ENCODE data around the gene PARS2.

The PARS2 gene

DNA sequence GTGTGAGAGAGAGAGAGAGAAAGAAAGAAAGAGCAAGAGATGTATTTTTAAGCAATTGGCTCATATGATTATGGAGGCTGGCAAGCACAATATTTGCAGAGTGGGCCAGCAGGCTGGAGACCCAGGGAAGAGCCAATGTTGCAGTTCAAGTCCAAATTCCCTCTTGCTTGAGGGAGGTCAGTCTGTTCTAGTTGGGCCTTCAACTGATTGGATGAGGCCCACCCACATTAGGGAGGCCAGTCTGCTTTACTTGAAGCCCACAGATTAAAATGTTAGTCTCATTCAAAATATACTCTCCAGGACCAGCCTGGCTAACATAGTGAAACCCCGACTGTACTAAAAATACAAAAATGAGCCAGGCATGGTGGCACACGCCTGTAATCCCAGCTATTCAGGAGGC, 8.6 kb upstream of the PARS2 start:
- H3K27me3 ChIP-seq (ENCODE audit: control insufficient read depth, insufficient read depth, low read length, poor library complexity, severe bottlenecking) = no peaks in the 10 kb centered on the region
- H3K36me3 ChIP-seq (ENCODE audit: control insufficient read depth, insufficient read depth, low read length) = no peaks in the 10 kb centered on the region
- H3K27ac ChIP-seq (ENCODE audit: insufficient read depth, low read depth, low read length, poor library complexity, severe bottlenecking) = no peak overlapping the region
- WGBS, 2 experiments = 84 to 94% methylated on average over 2 of the region's 2 CpGs
- no peaks in the 10 kb centered on the region for H3K4me1 ChIP-seq (ENCODE audit: control insufficient read depth, insufficient read depth, low read length)
- no peak overlapping the region for H3K4me3 ChIP-seq (ENCODE audit: insufficient read depth, low read depth, low read length)
- H3K9me3 ChIP-seq (ENCODE audit: control insufficient read depth, low read length) = no peaks in the 10 kb centered on the region

DNA sequence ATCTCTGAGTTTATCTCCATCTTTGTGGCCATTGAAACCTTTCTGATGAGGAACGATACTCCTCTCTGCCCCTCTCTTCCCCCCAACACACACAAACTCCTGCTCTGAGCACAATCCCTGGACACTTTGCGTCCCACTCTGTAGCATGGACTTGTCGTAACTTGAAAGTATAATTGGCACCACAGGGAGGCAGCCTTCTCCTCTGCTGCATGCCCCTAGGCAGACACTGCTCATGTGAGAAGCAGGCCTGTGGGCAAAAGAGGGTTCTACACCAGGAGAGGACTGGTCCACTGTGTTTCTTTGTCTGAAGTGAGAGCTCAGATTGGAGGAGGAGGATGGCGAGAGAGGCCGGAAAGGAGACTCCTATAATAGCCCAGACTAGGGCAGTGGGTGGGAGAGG, 3.8 kb upstream of the PARS2 start:
- Histone ChIP-seq H3K27me3 (ENCODE audit: control insufficient read depth, insufficient read depth, low read length, poor library complexity, severe bottlenecking) (no peaks in the 10 kb centered on the region), H3K9me3 (ENCODE audit: control insufficient read depth, low read length) (no peaks in the 10 kb centered on the region), H3K36me3 (ENCODE audit: control insufficient read depth, insufficient read depth, low read length) (no peaks in the 10 kb centered on the region), H3K4me3 (ENCODE audit: insufficient read depth, low read depth, low read length) (no peak overlapping the region), H3K27ac (ENCODE audit: insufficient read depth, low read depth, low read length, poor library complexity, severe bottlenecking) (no peak overlapping the region), H3K4me1 (ENCODE audit: control insufficient read depth, insufficient read depth, low read length) (peaks cover 3% of the 10 kb centered on the region)
- WGBS, 2 experiments = 86 to 89% methylated on average over 5 of the region's 5 CpGs

DNA sequence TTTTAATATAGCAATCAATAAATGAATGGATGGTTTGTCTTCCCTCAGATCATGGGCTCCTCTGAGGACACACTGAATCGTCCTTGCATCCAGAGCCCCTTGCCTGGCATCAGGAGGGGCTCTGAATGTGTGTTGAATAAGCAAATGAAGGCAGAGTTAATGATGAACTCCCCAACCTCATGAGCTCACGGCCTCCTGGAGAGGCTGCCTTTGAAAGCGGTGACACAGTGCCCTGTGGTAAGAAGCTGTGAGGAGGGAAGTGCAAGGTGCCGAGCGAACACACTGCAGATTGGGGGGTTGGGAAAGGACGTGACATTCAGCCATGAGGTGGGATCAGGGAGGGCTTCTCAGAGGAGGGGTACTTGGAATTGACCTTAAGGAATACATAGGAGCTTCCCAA, 3.2 kb upstream of the PARS2 start:
- Histone ChIP-seq H3K27me3 (ENCODE audit: control insufficient read depth, insufficient read depth, low read length, poor library complexity, severe bottlenecking) (no peaks in the 10 kb centered on the region), H3K4me1 (ENCODE audit: control insufficient read depth, insufficient read depth, low read length) (peaks cover 3% of the 10 kb centered on the region), H3K27ac (ENCODE audit: insufficient read depth, low read depth, low read length, poor library complexity, severe bottlenecking) (no peak overlapping the region), H3K36me3 (ENCODE audit: control insufficient read depth, insufficient read depth, low read length) (no peaks in the 10 kb centered on the region), H3K4me3 (ENCODE audit: insufficient read depth, low read depth, low read length) (no peak overlapping the region), H3K9me3 (ENCODE audit: control insufficient read depth, low read length) (no peaks in the 10 kb centered on the region)
- 63 to 72% methylated on average over 6 of the region's 6 CpGs for WGBS, 2 experiments

DNA sequence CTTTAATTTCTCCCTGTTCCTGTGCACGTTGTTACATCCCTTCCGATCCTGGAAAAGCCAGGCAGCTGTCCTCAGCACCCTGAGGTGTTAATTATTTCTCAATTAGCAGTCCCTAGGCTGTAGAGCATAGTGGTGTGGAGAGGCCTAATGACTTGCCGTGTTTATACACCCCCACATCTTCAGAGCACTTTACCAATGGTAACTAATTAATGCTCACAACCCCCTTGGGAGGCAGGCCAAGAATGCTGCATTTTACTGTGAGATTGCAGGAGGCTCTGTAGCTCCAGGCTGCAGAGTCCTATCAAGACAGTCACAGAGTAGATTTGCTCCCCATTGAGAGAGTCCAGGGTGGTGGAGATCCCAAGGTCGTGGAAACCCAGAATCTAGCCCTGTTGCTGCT, 2.4 kb upstream of the PARS2 start:
- no peaks in the 10 kb centered on the region for H3K9me3 ChIP-seq (ENCODE audit: control insufficient read depth, low read length)
- 68 to 77% methylated on average over 4 of the region's 4 CpGs for WGBS, 2 experiments
- H3K27ac ChIP-seq (ENCODE audit: insufficient read depth, low read depth, low read length, poor library complexity, severe bottlenecking) = no peak overlapping the region
- no peaks in the 10 kb centered on the region for H3K36me3 ChIP-seq (ENCODE audit: control insufficient read depth, insufficient read depth, low read length)
- H3K4me1 ChIP-seq (ENCODE audit: control insufficient read depth, insufficient read depth, low read length) = peaks cover 3% of the 10 kb centered on the region
- no peaks in the 10 kb centered on the region for H3K27me3 ChIP-seq (ENCODE audit: control insufficient read depth, insufficient read depth, low read length, poor library complexity, severe bottlenecking)
- no peak overlapping the region for H3K4me3 ChIP-seq (ENCODE audit: insufficient read depth, low read depth, low read length)

DNA sequence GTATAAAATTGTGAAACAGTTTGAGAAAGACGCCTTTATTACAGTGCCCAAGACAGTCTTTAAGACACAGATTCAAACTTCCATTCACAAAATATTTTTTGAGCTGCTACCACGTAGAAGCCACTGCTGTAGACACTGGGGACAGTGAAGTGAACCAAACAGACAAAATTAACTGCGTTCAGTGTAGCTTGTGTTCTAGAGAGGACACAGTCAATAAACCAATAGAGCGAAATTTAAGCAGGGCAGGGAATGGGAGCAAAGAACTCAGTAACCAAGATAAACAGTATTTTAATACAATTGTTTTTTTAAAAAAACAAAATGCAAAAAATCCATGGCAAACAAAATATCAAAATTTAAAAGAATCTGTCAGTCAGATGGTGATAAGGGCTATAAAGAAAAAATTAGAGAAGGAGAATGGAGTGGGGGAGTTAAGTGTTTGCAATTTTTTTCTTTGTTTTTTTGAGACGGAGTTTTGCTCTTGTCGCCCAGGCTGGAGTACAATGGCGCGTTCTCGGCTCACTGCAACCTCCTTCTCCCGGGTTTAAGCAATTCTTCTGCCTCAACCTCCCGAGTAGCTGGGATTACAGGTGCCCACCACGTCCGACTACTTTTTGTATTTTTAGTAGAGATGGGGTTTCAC, 719 bp upstream of the PARS2 start:
- Histone ChIP-seq H3K4me3 (ENCODE audit: insufficient read depth, low read depth, low read length) (peak overlapping the region; percentile 26), H3K4me1 (ENCODE audit: control insufficient read depth, insufficient read depth, low read length) (peaks cover 3% of the 10 kb centered on the region), H3K27me3 (ENCODE audit: control insufficient read depth, insufficient read depth, low read length, poor library complexity, severe bottlenecking) (no peaks in the 10 kb centered on the region), H3K9me3 (ENCODE audit: control insufficient read depth, low read length) (no peaks in the 10 kb centered on the region), H3K36me3 (ENCODE audit: control insufficient read depth, insufficient read depth, low read length) (no peaks in the 10 kb centered on the region), H3K27ac (ENCODE audit: insufficient read depth, low read depth, low read length, poor library complexity, severe bottlenecking) (no peak overlapping the region)
- 69 to 71% methylated on average over 13 of the region's 13 CpGs for WGBS, 2 experiments

DNA sequence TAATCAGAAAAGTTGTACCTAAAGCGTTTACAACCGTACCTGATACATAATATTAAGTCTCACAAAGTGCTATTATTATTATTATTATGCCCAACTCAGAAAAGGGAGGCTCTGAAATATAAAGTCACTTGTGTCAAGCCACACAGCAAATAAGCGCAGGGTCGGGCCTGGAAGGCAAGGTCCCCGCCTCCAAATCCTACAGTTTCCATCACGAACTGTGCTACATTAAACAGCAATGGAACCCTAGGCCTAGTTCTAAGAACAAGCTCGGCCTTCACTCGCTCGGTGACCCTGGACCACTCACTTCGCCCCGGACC, 549 bp downstream of the PARS2 start:
- H3K36me3 ChIP-seq (ENCODE audit: control insufficient read depth, insufficient read depth, low read length) = no peaks in the 10 kb centered on the region
- peak overlapping the region; percentile 30 for H3K27ac ChIP-seq (ENCODE audit: insufficient read depth, low read depth, low read length, poor library complexity, severe bottlenecking)
- H3K4me1 ChIP-seq (ENCODE audit: control insufficient read depth, insufficient read depth, low read length) = peaks cover 3% of the 10 kb centered on the region
- H3K27me3 ChIP-seq (ENCODE audit: control insufficient read depth, insufficient read depth, low read length, poor library complexity, severe bottlenecking) = no peaks in the 10 kb centered on the region
- H3K4me3 ChIP-seq (ENCODE audit: insufficient read depth, low read depth, low read length) = peak overlapping the region; percentile 77
- WGBS, 2 experiments = 1 to 6% methylated on average over 10 to 11 of the region's 11 CpGs
- no peaks in the 10 kb centered on the region for H3K9me3 ChIP-seq (ENCODE audit: control insufficient read depth, low read length)

DNA sequence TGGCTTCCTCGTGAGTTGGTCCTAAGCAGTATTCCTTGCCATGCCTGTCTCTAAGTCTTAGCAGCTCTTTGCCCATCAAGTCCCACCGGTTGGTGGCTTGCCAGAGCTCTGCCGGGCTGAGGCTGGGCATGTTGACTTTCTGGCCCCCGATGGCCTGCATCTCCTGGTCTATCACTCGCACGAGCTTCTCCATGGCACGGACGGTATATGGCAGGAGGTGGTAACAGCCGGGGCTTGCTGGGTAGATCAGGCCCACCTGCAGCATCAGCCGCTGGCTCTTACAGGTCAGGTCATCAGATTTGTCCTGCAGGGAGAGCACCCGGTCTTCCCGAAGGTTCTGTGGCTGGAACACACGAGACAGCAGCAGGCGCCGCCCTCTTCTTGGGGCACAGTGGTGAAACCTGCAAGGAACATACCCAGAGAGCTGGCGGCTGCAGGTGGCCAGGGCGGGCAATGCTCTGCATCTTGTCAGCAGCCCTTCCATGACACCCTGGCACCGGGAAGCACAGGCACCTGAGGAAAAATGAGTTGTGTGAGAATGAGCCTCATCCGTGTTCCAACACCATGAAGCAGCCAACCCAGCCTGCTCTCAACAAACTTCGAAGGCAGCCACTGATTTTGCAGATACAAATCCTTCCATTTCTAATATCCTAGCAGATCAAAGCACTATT, 5.5 kb downstream of the PARS2 start:
- no peaks in the 10 kb centered on the region for H3K9me3 ChIP-seq (ENCODE audit: control insufficient read depth, low read length)
- no peak overlapping the region for H3K4me3 ChIP-seq (ENCODE audit: insufficient read depth, low read depth, low read length)
- 94 to 95% methylated on average over 20 of the region's 20 CpGs for WGBS, 2 experiments
- no peaks in the 10 kb centered on the region for H3K27me3 ChIP-seq (ENCODE audit: control insufficient read depth, insufficient read depth, low read length, poor library complexity, severe bottlenecking)
- peaks cover 6% of the 10 kb centered on the region for H3K36me3 ChIP-seq (ENCODE audit: control insufficient read depth, insufficient read depth, low read length)
- no peak overlapping the region for H3K27ac ChIP-seq (ENCODE audit: insufficient read depth, low read depth, low read length, poor library complexity, severe bottlenecking)
- no peaks in the 10 kb centered on the region for H3K4me1 ChIP-seq (ENCODE audit: control insufficient read depth, insufficient read depth, low read length)

DNA sequence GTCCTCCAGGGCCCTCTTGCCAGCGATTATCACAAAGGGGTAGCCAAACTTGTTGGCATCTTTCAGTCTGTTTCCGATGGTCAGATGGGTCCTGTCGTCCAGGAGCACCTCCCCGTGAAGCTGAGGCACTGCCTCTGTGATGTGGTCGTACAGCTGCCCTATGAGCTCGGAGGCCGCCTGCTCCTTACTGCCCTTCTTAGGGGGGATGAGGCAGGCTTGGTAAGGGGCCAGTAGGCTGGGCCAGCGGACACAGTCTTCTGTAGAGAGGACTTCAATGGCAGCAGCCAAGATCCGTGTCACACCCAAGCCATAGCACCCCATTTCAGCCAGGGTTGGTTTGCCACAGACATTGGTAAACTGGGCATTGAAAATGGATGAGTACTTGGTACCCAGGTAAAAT, 6.5 kb downstream of the PARS2 start:
- Histone ChIP-seq H3K4me1 (ENCODE audit: control insufficient read depth, insufficient read depth, low read length) (no peaks in the 10 kb centered on the region), H3K4me3 (ENCODE audit: insufficient read depth, low read depth, low read length) (no peak overlapping the region), H3K9me3 (ENCODE audit: control insufficient read depth, low read length) (no peaks in the 10 kb centered on the region), H3K27me3 (ENCODE audit: control insufficient read depth, insufficient read depth, low read length, poor library complexity, severe bottlenecking) (no peaks in the 10 kb centered on the region), H3K27ac (ENCODE audit: insufficient read depth, low read depth, low read length, poor library complexity, severe bottlenecking) (no peak overlapping the region), H3K36me3 (ENCODE audit: control insufficient read depth, insufficient read depth, low read length) (peaks cover 6% of the 10 kb centered on the region)
- WGBS, 2 experiments = 93 to 95% methylated on average over 9 of the region's 9 CpGs

DNA sequence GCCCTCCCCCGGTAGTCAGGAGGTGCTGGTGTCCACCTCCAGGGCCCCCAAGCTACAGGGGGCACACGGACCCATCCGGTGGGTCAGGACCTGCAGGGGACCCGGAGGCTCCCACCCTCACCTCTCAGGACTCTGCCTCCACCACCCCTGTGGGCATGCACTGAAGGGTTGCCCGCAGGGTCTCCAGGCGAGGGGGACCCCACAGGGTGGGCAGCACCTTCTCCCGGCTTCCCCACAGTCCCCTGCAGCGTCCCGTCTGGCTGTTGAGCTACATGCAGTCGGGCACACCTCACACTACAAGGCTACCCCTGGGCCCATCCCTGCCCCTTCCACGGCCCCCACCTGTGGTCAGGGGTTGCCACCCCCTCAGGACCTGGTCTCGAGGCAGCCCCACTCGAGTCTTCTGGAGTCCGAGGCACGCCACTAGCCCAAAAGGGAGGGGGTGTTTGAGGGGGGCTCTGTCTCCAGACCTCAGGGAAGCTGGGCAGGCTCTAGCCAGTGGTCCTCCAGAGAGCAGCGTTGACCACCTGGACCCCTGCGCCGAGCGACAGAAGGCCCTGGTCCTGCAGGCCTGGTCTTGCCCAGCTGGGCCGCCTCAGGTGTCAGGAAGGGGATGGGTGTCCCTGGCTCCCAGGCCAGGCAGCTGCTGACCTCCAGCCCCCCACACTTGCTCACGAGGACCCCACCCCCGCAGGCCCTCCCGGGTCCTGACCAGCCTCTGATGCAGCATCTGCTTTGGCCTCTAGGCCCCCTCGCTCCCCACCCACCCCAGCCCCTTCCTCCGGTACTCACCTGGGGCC, 9.6 kb downstream of the PARS2 start:
- peaks cover 6% of the 10 kb centered on the region for H3K36me3 ChIP-seq (ENCODE audit: control insufficient read depth, insufficient read depth, low read length)
- no peaks in the 10 kb centered on the region for H3K4me1 ChIP-seq (ENCODE audit: control insufficient read depth, insufficient read depth, low read length)
- H3K9me3 ChIP-seq (ENCODE audit: control insufficient read depth, low read length) = no peaks in the 10 kb centered on the region
- H3K4me3 ChIP-seq (ENCODE audit: insufficient read depth, low read depth, low read length) = no peak overlapping the region
- H3K27ac ChIP-seq (ENCODE audit: insufficient read depth, low read depth, low read length, poor library complexity, severe bottlenecking) = no peak overlapping the region
- 92 to 93% methylated on average over 25 of the region's 25 CpGs for WGBS, 2 experiments
- H3K27me3 ChIP-seq (ENCODE audit: control insufficient read depth, insufficient read depth, low read length, poor library complexity, severe bottlenecking) = no peaks in the 10 kb centered on the region

DNA sequence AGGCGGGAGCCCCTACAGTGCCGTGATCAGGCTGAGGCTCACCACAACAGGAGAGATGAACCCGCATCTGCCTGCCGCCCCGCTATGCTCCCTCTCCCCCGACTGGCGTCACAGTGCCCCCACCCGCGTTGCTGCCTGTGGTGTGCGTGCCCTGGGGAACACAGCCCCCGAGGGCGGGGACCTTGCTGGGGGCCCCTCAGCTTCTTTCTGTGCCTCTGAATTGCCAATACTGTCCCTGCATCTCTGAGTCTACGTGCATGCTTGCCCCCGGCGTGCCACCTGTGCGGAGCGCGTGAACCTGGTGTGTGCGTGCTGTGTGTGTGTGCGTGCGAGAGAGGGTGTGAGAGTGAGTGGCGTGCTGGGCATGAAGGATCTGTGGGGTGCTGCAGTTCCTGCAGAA, 10.3 kb downstream of the PARS2 start:
- 94 to 95% methylated on average over 22 of the region's 22 CpGs for WGBS, 2 experiments
- Histone ChIP-seq H3K27me3 (ENCODE audit: control insufficient read depth, insufficient read depth, low read length, poor library complexity, severe bottlenecking) (no peaks in the 10 kb centered on the region), H3K4me3 (ENCODE audit: insufficient read depth, low read depth, low read length) (no peak overlapping the region), H3K9me3 (ENCODE audit: control insufficient read depth, low read length) (no peaks in the 10 kb centered on the region), H3K36me3 (ENCODE audit: control insufficient read depth, insufficient read depth, low read length) (peaks cover 6% of the 10 kb centered on the region), H3K27ac (ENCODE audit: insufficient read depth, low read depth, low read length, poor library complexity, severe bottlenecking) (no peak overlapping the region), H3K4me1 (ENCODE audit: control insufficient read depth, insufficient read depth, low read length) (no peaks in the 10 kb centered on the region)
